AG09309 (cell line): ENCODE results near the gene IQCH.

Experiments used
- DNase-seq: peaks from one replicate; pipeline ENCODE4 v3.0.0-alpha.2; 2010; ENCODE audit warnings: low read depth
- H3K4me3 ChIP-seq: 2 replicates; pipeline ENCODE4 v1.5.1; 2011; ENCODE audit warnings: mild to moderate bottlenecking, low read depth, low read length, moderate library complexity; ENCODE audit not compliant: control insufficient read depth
- CTCF ChIP-seq: IDR thresholded peaks from 2 replicates; pipeline ENCODE4 v1.5.1; 2011; ENCODE audit warnings: mild to moderate bottlenecking, low read depth, low read length, inconsistent platforms; ENCODE audit not compliant: insufficient read depth, control insufficient read depth; ENCODE audit errors: missing control alignments

Gene IQCH

DNA sequence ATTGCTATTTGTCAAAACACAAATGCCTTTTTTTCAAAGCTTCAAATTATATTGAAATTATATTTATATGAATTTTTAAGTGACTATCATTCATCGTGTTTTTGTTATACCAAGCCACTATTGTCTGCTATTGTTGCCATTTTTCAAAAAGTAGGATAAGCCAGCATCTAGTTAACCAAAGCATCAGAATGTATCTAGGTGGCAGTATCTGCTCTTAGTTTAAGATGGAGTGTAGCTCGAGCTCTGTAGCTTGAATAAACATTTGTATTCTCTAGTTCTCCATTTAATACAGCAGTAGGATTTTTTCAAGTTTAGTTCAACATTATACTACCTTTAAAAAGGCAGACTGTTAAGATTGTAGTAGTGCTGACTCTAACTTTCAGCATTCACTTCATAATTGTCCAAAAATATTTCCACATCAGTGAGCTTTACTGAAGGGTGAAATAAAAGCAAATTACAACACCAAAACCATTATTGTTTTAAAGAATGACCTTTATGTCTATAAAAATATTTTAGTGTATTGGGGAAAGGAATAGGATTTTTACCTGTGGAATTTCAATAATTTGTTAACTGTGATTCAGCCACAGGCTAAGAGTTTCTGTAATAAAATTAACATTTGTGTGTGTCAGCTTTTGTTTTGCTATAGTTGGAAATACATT is 246.7 kb downstream of the IQCH start:
- no peak for DNase-seq
- H3K4me3 ChIP-seq: no peak overlapping the region
- TF ChIP-seq CTCF: peak; percentile 52

- no peak overlapping the region for H3K4me3 ChIP-seq
- TF ChIP-seq CTCF: no peak
- DNase-seq: no peak
Observed at GRCh38 chr15:67501836-67502461, 247.4 kb downstream of the IQCH start.

DNA sequence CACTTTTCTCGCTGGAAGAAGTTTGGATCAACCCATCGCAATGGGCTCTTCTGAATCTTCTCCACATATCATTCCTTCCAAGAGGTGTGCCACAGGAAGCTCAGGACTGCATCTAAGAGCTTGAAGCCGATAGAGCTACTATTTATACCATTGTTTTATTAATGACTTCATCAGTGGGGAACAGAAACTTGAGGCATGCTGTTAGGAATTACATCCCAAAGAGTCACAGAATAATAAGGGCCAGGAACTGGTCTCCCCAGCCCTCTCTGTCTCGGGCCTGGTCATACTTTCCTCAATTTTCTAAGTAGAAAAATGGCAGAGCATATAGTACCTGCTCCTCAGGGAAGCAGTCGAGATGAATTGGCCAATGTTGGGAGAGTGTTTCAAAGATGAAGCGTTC is 249.5 kb downstream of the IQCH start:
- DNase-seq: no peak
- H3K4me3 ChIP-seq: no peak overlapping the region
- TF ChIP-seq CTCF: no peak

GRCh38 chr15:67504796-67505195 is 250.2 kb downstream of the IQCH start:
- TF ChIP-seq CTCF: no peak
- H3K4me3 ChIP-seq: no peak overlapping the region
- peak; percentile 86 for DNase-seq

- H3K4me3 ChIP-seq: no peak overlapping the region
- no peak for TF ChIP-seq CTCF
- DNase-seq: no peak
Observed at GRCh38 chr15:67505675-67506572, 251.3 kb downstream of the IQCH start.

- no peak for DNase-seq
- H3K4me3 ChIP-seq: no peak overlapping the region
- TF ChIP-seq CTCF: no peak
Observed at GRCh38 chr15:67506775-67507747, 252.5 kb downstream of the IQCH start.
